ENCODE results near the gene MAGEB17. TPM values are rescaled to one million over a fixed set of nuclear protein-coding genes. Genes with fewer than 3 reads are reported as not detected.
"Not testable (repeated sequence)": the region's sequence is repeated elsewhere in the genome, so short reads cannot be mapped to it uniquely, and the experiment has no call there.

Gene MAGEB17
- total RNA-seq, 8 experiments from 2014 or later = 0.11 to 0.38 (median 0.13) TPM; not detected in 5

- Histone ChIP-seq H3K27ac (no peak overlapping the region), H3K4me3 (no peak overlapping the region), H3K4me1 (replicated peaks in 1 of 2) (no peaks in the 10 kb centered on the region)
- no peak for ATAC-seq (replicated peaks in 6 of 8)
- in situ Hi-C loops (cut with MboI; ENCODE audit: low pct_unique_long_range_greater_than_20kb in 2 of 9, low sequenced_read_pairs in 9 of 9, unreplicated experiment in 9 of 9) = no loop called here
Measured at GRCh38 chrX:16140983-16141382, 26.3 kb upstream of the MAGEB17 start.

DNA sequence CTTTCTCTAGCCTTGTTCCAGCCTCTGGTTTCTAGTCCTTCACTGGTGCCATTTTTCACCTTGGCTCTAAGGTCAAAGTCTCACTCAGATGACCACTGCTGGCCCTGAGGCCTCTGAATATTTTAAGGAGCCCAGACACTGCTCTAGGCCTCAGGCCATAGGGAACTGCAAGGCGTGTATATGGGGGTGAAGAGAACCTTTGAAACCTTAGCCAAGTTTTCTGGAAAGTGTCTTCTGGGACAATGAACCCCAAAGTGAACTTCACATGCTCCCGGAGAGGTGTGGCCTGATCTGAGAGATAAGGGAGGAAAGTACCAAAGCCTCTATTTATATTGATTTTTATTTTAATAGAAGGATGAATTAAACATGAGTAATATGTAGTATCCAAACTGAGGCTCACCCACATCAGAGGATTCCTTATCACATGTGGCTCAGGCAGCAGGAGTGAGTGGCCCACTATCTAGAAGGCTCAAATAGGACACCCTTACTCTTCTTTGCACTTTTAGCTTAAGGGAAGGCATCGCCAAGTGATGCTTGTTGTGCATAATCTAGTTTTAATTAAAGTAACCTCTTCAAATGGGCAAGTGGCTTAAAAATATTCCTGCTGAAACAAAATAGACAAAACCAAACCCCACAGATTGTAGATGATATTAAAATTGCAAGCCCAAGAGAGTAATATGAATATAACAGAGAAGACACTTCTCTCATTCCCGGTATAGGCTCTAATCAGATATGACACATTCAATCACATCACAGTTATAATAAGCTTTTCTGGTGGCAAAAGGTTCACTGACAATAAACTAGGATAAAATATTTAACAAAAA, 25.6 kb upstream of the MAGEB17 start:
- ATAC-seq (replicated peaks in 6 of 8) = peak in 3 of 8 experiments; percentile 75 to 81 (median 77)
- no peak overlapping the region for H3K4me3 ChIP-seq
- 0 to 100% (median 88%) methylated on average over 1 to 4 of the region's 4 CpGs; no CpG with 5 or more reads in 6 of the 10 experiments for WGBS, 10 experiments
- no peaks in the 10 kb centered on the region for H3K4me1 ChIP-seq (replicated peaks in 1 of 2)
- no peak overlapping the region for H3K27ac ChIP-seq
- in situ Hi-C loops (cut with MboI; ENCODE audit: low pct_unique_long_range_greater_than_20kb in 2 of 9, low sequenced_read_pairs in 9 of 9, unreplicated experiment in 9 of 9) = no loop called here

DNA sequence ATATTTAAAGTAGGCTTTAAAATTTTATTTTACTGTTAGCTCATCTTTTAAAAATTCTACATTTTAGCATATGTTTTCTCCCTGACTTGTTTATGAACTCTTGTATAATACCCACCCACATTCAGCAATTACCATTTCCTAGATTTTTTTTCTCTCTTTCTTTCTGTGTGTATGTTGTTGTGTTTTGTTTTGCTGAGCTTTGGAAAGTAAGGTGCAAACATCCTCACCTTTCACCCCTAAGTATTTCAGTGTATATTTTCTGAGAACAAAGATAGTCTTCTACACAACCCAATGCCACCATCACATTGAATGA, 25.1 kb upstream of the MAGEB17 start:
- in situ Hi-C loops (cut with MboI; ENCODE audit: low pct_unique_long_range_greater_than_20kb in 2 of 9, low sequenced_read_pairs in 9 of 9, unreplicated experiment in 9 of 9) = no loop called here
- ATAC-seq (replicated peaks in 6 of 8) = peak in 3 of 8 experiments; percentile 42 to 59 (median 55)
- Histone ChIP-seq H3K27ac (no peak overlapping the region), H3K4me1 (replicated peaks in 1 of 2) (no peaks in the 10 kb centered on the region), H3K4me3 (no peak overlapping the region)

- in situ Hi-C loops (cut with MboI; ENCODE audit: low pct_unique_long_range_greater_than_20kb in 2 of 9, low sequenced_read_pairs in 9 of 9, unreplicated experiment in 9 of 9) = no loop called here
- Histone ChIP-seq H3K27ac (no peak overlapping the region), H3K4me1 (replicated peaks in 1 of 2) (no peaks in the 10 kb centered on the region), H3K4me3 (no peak overlapping the region)
- ATAC-seq (replicated peaks in 6 of 8) = no peak
Measured at GRCh38 chrX:16143968-16144367, 23.3 kb upstream of the MAGEB17 start.

DNA sequence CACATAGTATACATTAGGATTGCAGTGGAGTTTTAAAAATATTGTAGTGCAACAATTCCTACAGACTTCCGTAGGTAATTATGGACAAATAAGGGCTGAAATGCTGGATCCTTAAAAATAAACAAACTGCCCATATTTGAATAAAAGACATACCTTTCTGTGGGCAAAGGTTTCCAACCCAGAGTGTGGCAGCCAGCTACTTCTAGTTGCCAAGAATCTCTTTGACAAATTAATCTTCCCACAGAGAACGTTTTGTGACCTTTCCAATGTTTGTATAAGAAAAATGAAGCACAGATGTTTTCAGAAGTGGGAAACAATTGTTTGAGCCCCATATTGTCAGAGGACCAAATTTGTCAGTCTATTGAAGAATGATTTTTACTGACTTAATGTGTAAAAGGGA, 22.9 kb upstream of the MAGEB17 start:
- in situ Hi-C loops (cut with MboI; ENCODE audit: low pct_unique_long_range_greater_than_20kb in 2 of 9, low sequenced_read_pairs in 9 of 9, unreplicated experiment in 9 of 9) = no loop called here
- H3K4me3 ChIP-seq = no peak overlapping the region
- no peak overlapping the region for H3K27ac ChIP-seq
- ATAC-seq (replicated peaks in 6 of 8) = no peak
- no peaks in the 10 kb centered on the region for H3K4me1 ChIP-seq (replicated peaks in 1 of 2)
- 8 to 57% (median 23%) methylated on average over 1 to 2 of the region's 2 CpGs; no CpG with 5 or more reads in 6 of the 10 experiments for WGBS, 10 experiments

- H3K4me3 ChIP-seq; ATAC-seq (replicated peaks in 6 of 8); in situ Hi-C loops (cut with MboI; ENCODE audit: low pct_unique_long_range_greater_than_20kb in 2 of 9, low sequenced_read_pairs in 9 of 9, unreplicated experiment in 9 of 9); H3K27ac ChIP-seq; H3K4me1 ChIP-seq (replicated peaks in 1 of 2): not testable (repeated sequence)
- 71 to 100% (median 91%) methylated on average over 1 of the region's 1 CpG; no CpG with 5 or more reads in 5 of the 10 experiments for WGBS, 10 experiments
Measured at GRCh38 chrX:16145093-16145492, 22.2 kb upstream of the MAGEB17 start.

GRCh38 chrX:16145656-16146055, 21.6 kb upstream of the MAGEB17 start:
- in situ Hi-C loops (cut with MboI; ENCODE audit: low pct_unique_long_range_greater_than_20kb in 2 of 9, low sequenced_read_pairs in 9 of 9, unreplicated experiment in 9 of 9) = no loop called here
- Histone ChIP-seq H3K27ac (no peak overlapping the region), H3K4me3 (no peak overlapping the region), H3K4me1 (replicated peaks in 1 of 2) (no peaks in the 10 kb centered on the region)
- no peak for ATAC-seq (replicated peaks in 6 of 8)

DNA sequence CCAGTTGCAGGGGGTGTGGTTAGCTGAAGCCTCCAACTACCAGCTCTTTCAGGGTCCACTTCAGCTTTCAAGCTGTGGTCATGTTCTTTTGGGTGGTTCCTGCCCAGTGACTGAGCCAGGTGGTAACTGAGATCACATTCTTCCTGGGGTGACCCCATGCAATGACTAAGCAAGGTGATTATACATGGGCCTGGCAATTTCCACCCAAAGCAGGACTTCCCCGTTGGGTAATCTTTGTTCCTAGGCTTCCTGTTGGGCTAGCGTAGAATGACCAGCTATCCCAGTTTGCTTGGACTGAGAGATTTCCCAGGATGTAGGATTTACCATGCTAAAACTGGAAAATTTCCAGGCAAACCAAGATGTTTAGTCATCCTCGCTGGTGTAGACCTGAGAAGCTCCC, 18.4 kb upstream of the MAGEB17 start:
- in situ Hi-C loops (cut with MboI; ENCODE audit: low pct_unique_long_range_greater_than_20kb in 2 of 9, low sequenced_read_pairs in 9 of 9, unreplicated experiment in 9 of 9) = no loop called here
- 60 to 100% (median 88%) methylated on average over 1 to 3 of the region's 3 CpGs; no CpG with 5 or more reads in 6 of the 10 experiments for WGBS, 10 experiments
- no peak overlapping the region for H3K4me3 ChIP-seq
- no peaks in the 10 kb centered on the region for H3K4me1 ChIP-seq (replicated peaks in 1 of 2)
- ATAC-seq (replicated peaks in 6 of 8) = peak in 1 of 8 experiments; percentile 40
- H3K27ac ChIP-seq = no peak overlapping the region

DNA sequence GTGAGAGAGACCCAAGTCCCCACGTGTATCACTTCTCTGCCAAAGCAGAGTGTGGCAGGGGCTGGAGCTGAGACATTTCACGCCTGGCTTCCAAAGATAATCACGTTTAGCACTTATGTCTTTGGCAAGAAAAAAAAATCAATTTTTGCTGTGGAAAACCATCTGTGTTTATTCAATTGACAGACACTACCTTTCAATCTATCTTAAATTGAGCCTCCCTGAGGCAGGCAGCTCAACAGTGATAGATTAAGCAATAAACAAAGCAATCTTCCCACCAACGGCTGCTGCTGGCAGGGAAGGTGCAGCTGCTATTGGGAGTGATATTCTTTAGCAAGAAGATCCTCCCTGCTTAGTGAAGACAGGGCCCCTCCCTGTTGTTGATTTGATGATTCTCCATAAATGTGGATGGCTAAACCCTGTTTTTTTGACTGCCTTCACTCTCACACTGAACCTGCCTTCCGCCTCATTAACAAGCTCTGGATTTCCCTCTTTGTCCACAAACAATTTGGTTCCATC, 11.6 kb upstream of the MAGEB17 start:
- in situ Hi-C loops (cut with MboI; ENCODE audit: low pct_unique_long_range_greater_than_20kb in 2 of 9, low sequenced_read_pairs in 9 of 9, unreplicated experiment in 9 of 9) = no loop called here
- WGBS, 10 experiments = 68 to 100% methylated on average over 1 to 5 of the region's 5 CpGs; no CpG with 5 or more reads in 8 of the 10 experiments
- Histone ChIP-seq H3K4me1 (replicated peaks in 1 of 2) (no peaks in the 10 kb centered on the region), H3K4me3 (no peak overlapping the region), H3K27ac (no peak overlapping the region)
- ATAC-seq (replicated peaks in 6 of 8) = peak in 4 of 8 experiments; percentile 46 to 74 (median 69)

GRCh38 chrX:16156692-16157331, 10.5 kb upstream of the MAGEB17 start:
- Histone ChIP-seq H3K4me3 (no peak overlapping the region), H3K4me1 (replicated peaks in 1 of 2) (no peaks in the 10 kb centered on the region), H3K27ac (no peak overlapping the region)
- WGBS, 10 experiments = 0 to 100% (median 8%) methylated on average over 1 to 5 of the region's 5 CpGs; no CpG with 5 or more reads in 4 of the 10 experiments
- in situ Hi-C loops (cut with MboI; ENCODE audit: low pct_unique_long_range_greater_than_20kb in 2 of 9, low sequenced_read_pairs in 9 of 9, unreplicated experiment in 9 of 9) = no loop called here
- ATAC-seq (replicated peaks in 6 of 8) = peak in 3 of 8 experiments; percentile 49 to 79 (median 54)

DNA sequence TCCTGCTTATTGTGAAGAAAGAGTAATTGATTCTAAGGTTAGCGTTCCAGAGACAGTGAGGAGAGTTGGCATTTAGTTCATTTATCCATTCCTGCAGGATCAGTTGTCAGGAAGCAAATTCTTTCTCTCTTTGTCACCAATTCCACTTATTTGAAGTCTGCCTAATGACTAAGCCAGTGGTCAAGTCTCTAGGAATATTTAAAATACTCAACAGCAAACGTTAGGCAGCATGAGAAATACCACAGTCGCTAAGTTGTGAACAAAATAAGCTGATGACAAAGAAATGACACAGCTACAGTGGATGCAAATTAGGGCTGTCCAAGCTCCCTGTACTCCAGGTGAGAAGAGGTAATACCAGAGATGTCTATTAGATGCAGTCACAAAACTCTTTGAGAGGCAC, 6.6 kb upstream of the MAGEB17 start:
- in situ Hi-C loops (cut with MboI; ENCODE audit: low pct_unique_long_range_greater_than_20kb in 2 of 9, low sequenced_read_pairs in 9 of 9, unreplicated experiment in 9 of 9) = no loop called here
- H3K27ac ChIP-seq = no peak overlapping the region
- no peaks in the 10 kb centered on the region for H3K4me1 ChIP-seq (replicated peaks in 1 of 2)
- WGBS, 10 experiments = 0 to 74% (median 34%) methylated on average over 1 to 3 of the region's 3 CpGs; no CpG with 5 or more reads in 6 of the 10 experiments
- no peak overlapping the region for H3K4me3 ChIP-seq
- peak in 2 of 8 experiments; percentile 32 to 48 for ATAC-seq (replicated peaks in 6 of 8)

DNA sequence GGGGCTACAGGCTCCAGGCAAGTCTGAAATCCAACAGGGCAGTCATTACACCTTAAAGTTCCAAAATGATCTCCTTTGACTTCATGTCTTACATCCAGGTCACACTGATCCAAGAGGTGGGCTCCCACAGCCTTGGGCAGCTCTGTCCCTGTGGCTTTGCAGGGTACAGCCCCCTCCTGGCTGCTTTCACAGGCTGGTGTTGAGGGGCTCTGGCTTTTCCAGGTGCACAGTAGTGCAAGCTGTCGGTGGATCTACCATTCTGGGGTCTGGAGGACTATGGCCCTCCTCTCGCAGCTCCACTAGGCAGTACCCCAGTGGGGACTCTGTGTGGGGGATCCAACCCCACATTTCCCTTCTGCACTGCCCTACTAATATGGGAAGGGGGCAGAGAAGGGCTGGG, 6.1 kb upstream of the MAGEB17 start:
- in situ Hi-C loops (cut with MboI; ENCODE audit: low pct_unique_long_range_greater_than_20kb in 2 of 9, low sequenced_read_pairs in 9 of 9, unreplicated experiment in 9 of 9); H3K4me1 ChIP-seq (replicated peaks in 1 of 2); H3K27ac ChIP-seq; ATAC-seq (replicated peaks in 6 of 8); H3K4me3 ChIP-seq: not testable (repeated sequence)
- no CpG with 5 or more reads among the region's 2 CpGs for WGBS, 10 experiments

- ATAC-seq (replicated peaks in 6 of 8) = no peak
- in situ Hi-C loops (cut with MboI; ENCODE audit: low pct_unique_long_range_greater_than_20kb in 2 of 9, low sequenced_read_pairs in 9 of 9, unreplicated experiment in 9 of 9) = no loop called here
- H3K4me1 ChIP-seq (replicated peaks in 1 of 2) = no peaks in the 10 kb centered on the region
- 7 to 49% (median 10%) methylated on average over 3 to 4 of the region's 5 CpGs; no CpG with 5 or more reads in 7 of the 10 experiments for WGBS, 10 experiments
- H3K27ac ChIP-seq = no peak overlapping the region
- no peak overlapping the region for H3K4me3 ChIP-seq
Measured at GRCh38 chrX:16162391-16162790, 4.9 kb upstream of the MAGEB17 start.

Data from motor neuron (in vitro differentiated cells).